T-cell (primary cell): ENCODE results near the gene PIGR. TPM values are rescaled to one million over a fixed set of nuclear protein-coding genes. Genes with fewer than 3 reads are reported as not detected.
A peak's percentile ranks its signal among the peaks of the same experiment; 100 is the strongest.

Experiments
- ATAC-seq, 4 experiments: fragments of 200-7000 bp in 3 of 4; fragments of 150-1000 bp in 1 of 4; cut with Tn5 transposase; replicated peaks in 1 of 4; 1 replicate in 3 of 4; 2 replicates in 1 of 4; pipeline ENCODE4 v1.10.0; 2021; ENCODE audit warnings: moderate library complexity in 3 of 4, mild to moderate bottlenecking in 2 of 4, moderate number of reproducible peaks in 1 of 4
- CTCF ChIA-PET, 2 donors: fragments of 300-600 bp; sonication (Branson Sonifier 250); formaldehyde crosslinking; loops; one replicate each; lab custom pipeline; 2022; ENCODE audit warnings: antibody characterized with exemption in 2 of 2; lab: Charles Lee
- POLR2A ChIA-PET, 2 donors: fragments of 300-600 bp; sonication (Branson Sonifier 250); formaldehyde crosslinking; loops; one replicate each; lab custom pipeline; 2022; ENCODE audit warnings: antibody characterized with exemption in 2 of 2; lab: Charles Lee
- DNase-seq, 35 experiments: peaks; one replicate each; pipeline versions ENCODE4 v3.0.0 to v3.0.0-alpha.2; 2013 to 2023
- H3K27ac ChIP-seq: one replicate; pipeline ENCODE4 v1.5.1; 2013; ENCODE audit warnings: low read length
- H3K27me3 ChIP-seq, 2 experiments: replicated peaks in 1 of 2; 1 replicate in 1 of 2; 2 replicates in 1 of 2; pipeline versions ENCODE4 v1.6.1 to v1.7.0; 2013; ENCODE audit warnings: low read length in 1 of 2, mixed read lengths in 1 of 2; ENCODE audit not compliant: control insufficient read depth in 2 of 2, insufficient read depth in 2 of 2; ENCODE audit errors: extremely low read depth in 1 of 2
- H3K36me3 ChIP-seq, 2 donors: 1 replicate in 1 of 2; 2 replicates in 1 of 2; pipeline versions ENCODE4 v1.6.1 to v1.7.0; 2013; ENCODE audit warnings: low read length in 1 of 2; ENCODE audit not compliant: control insufficient read depth in 2 of 2, insufficient read depth in 1 of 2; ENCODE audit errors: extremely low read depth in 1 of 2
- H3K4me1 ChIP-seq, 2 experiments: 1 replicate in 1 of 2; 2 replicates in 1 of 2; pipeline versions ENCODE4 v1.6.1 to v1.7.0; 2013; ENCODE audit warnings: low read length in 2 of 2, mixed read lengths in 1 of 2; ENCODE audit not compliant: insufficient read depth in 2 of 2, control insufficient read depth in 1 of 2; ENCODE audit errors: extremely low read depth in 1 of 2
- H3K4me3 ChIP-seq, 2 donors: 1 replicate in 1 of 2; 2 replicates in 1 of 2; pipeline versions ENCODE4 v1.5.1 to v1.7.0; 2013; ENCODE audit warnings: mild to moderate bottlenecking in 2 of 2, low read length in 1 of 2, moderate library complexity in 1 of 2; ENCODE audit not compliant: control insufficient read depth in 1 of 2; ENCODE audit errors: extremely low read depth in 1 of 2
- H3K9me3 ChIP-seq: 2 replicates; pipeline ENCODE4 v1.7.0; 2013
- H3K27ac Mint-ChIP-seq, 2 donors: one replicate each; pipeline ENCODE4 v1.8.0; 2020 to 2021; ENCODE audit warnings: mild to moderate bottlenecking in 2 of 2, mixed read lengths in 2 of 2
- H3K27me3 Mint-ChIP-seq, 2 donors: one replicate each; pipeline ENCODE4 v1.8.0; 2021 to 2022; ENCODE audit warnings: mixed read lengths in 2 of 2
- H3K36me3 Mint-ChIP-seq: one replicate; pipeline ENCODE4 v1.8.0; 2021; ENCODE audit warnings: mixed read lengths
- H3K4me1 Mint-ChIP-seq, 3 donors: one replicate each; pipeline ENCODE4 v1.8.0; 2020 to 2022; ENCODE audit warnings: mixed read lengths in 3 of 3, mild to moderate bottlenecking in 1 of 3
- H3K4me3 Mint-ChIP-seq, 3 donors: one replicate each; pipeline ENCODE4 v1.8.0; 2020 to 2022; ENCODE audit warnings: mild to moderate bottlenecking in 3 of 3, mixed read lengths in 3 of 3, moderate library complexity in 3 of 3
- H3K9me3 Mint-ChIP-seq, 3 donors: one replicate each; pipeline ENCODE4 v1.8.0; 2020 to 2022; ENCODE audit warnings: mixed read lengths in 3 of 3
- WGBS: methylation state at CpG from one replicate; pipeline ENCODE4 v1.1.5; 2013; ENCODE audit warnings: missing lambda C conversion rate; ENCODE audit not compliant: insufficient coverage; 5-methylcytosine and 5-hydroxymethylcytosine counted together
- total RNA-seq, 35 experiments: library from RNA in 6 of 35; stranded (reverse) in 6 of 35; fragments of 120-200 nt in 1 of 35; gene quantifications; one replicate each; pipeline versions ENCODE4 v1.2.1 to v1.2.4 and lab custom pipeline; 2013 to 2026

PIGR gene
- total RNA-seq, 5 donors from 2014 or later (not counting 1 experiment from before 2014, with no cell fraction given) = 2.7 to 6.7 (median 3.2) TPM; not detected in 2

- Mint-ChIP-seq H3K27ac (no peak overlapping the region), H3K27me3 (no peaks in the 10 kb centered on the region), H3K4me3 (no peak overlapping the region), H3K4me1 (peaks cover 31 to 43% (median 40%) of the 10 kb centered on the region in 3 donors), H3K9me3 (no peaks in the 10 kb centered on the region), H3K36me3 (no peaks in the 10 kb centered on the region)
- ATAC-seq (no peak), DNase-seq (no peak)
- Histone ChIP-seq H3K9me3 (no peaks in the 10 kb centered on the region), H3K36me3 (no peaks in the 10 kb centered on the region), H3K27ac (no peak overlapping the region), H3K27me3 (no peaks in the 10 kb centered on the region), H3K4me3 (no peak overlapping the region), H3K4me1 (peaks cover 6 to 21% of the 10 kb centered on the region in 2 experiments)
- POLR2A ChIA-PET = no interaction called here
- WGBS = 89% methylated on average over 3 of the region's 5 CpGs
- CTCF ChIA-PET = no interaction called here
Measured at GRCh38 chr1:206963119-206963712, 16.9 kb upstream of the PIGR start.

GRCh38 chr1:206962272-206962671 is 16.0 kb upstream of the PIGR start:
- H3K4me1 ChIP-seq = peaks cover under 1 to 12% of the 10 kb centered on the region in 2 experiments
- Mint-ChIP-seq H3K4me1 (peaks cover 22 to 33% (median 31%) of the 10 kb centered on the region in 3 donors), H3K27ac (no peak overlapping the region), H3K36me3 (no peaks in the 10 kb centered on the region), H3K4me3 (no peak overlapping the region), H3K27me3 (no peaks in the 10 kb centered on the region), H3K9me3 (no peaks in the 10 kb centered on the region)
- H3K9me3 ChIP-seq = no peaks in the 10 kb centered on the region
- H3K27ac ChIP-seq = no peak overlapping the region
- H3K4me3 ChIP-seq = no peak overlapping the region
- DNase-seq (peak in 1 of 35 experiments; percentile 8), ATAC-seq (peak in 3 of 4 experiments; percentile 71 to 84 (median 78))
- no peaks in the 10 kb centered on the region for H3K36me3 ChIP-seq
- CTCF ChIA-PET = interaction anchor here in 1 of 2 donors (1.3 kb wide), 1 partner anchor 20 kb away, joined by 6 read pairs; no protein-coding TSS in a partner anchor
- POLR2A ChIA-PET = interaction anchor here in 1 of 2 donors (0.6 kb wide), 1 partner anchor 50 kb away, joined by 3 read pairs; no protein-coding TSS in a partner anchor
- 48% methylated on average over 3 of the region's 7 CpGs for WGBS
- H3K27me3 ChIP-seq = no peaks in the 10 kb centered on the region

GRCh38 chr1:206961668-206962067 is 15.4 kb upstream of the PIGR start:
- H3K36me3 Mint-ChIP-seq = no peaks in the 10 kb centered on the region
- no peak overlapping the region for H3K4me3 Mint-ChIP-seq
- DNase-seq = no peak
- POLR2A ChIA-PET = interaction anchor here in 1 of 2 donors (0.6 kb wide), 1 partner anchor 51 kb away, joined by 3 read pairs; no protein-coding TSS in a partner anchor
- Histone ChIP-seq H3K9me3 (no peaks in the 10 kb centered on the region), H3K4me3 (no peak overlapping the region), H3K36me3 (no peaks in the 10 kb centered on the region), H3K27ac (no peak overlapping the region), H3K4me1 (peaks cover 0 to 6% of the 10 kb centered on the region in 2 experiments), H3K27me3 (no peaks in the 10 kb centered on the region)
- H3K9me3 Mint-ChIP-seq = no peaks in the 10 kb centered on the region
- WGBS = no CpG with 5 or more reads among the region's 3 CpGs
- H3K27me3 Mint-ChIP-seq = no peaks in the 10 kb centered on the region
- H3K4me1 Mint-ChIP-seq = peaks cover 16 to 27% (median 25%) of the 10 kb centered on the region in 3 donors
- no peak for ATAC-seq
- CTCF ChIA-PET = interaction anchor here (0.5 to 1.3 kb wide), 2 partner anchors 20 to 32 kb away, joined by 3 to 6 read pairs; no protein-coding TSS in a partner anchor
- no peak overlapping the region for H3K27ac Mint-ChIP-seq

GRCh38 chr1:206960676-206961386 is 14.6 kb upstream of the PIGR start:
- WGBS = 77% methylated on average over 4 of the region's 6 CpGs
- H3K27me3 Mint-ChIP-seq = no peaks in the 10 kb centered on the region
- no peak overlapping the region for H3K4me3 Mint-ChIP-seq
- CTCF ChIA-PET = no interaction called here
- H3K36me3 Mint-ChIP-seq = no peaks in the 10 kb centered on the region
- no peak for ATAC-seq
- Histone ChIP-seq H3K27ac (no peak overlapping the region), H3K4me3 (no peak overlapping the region), H3K36me3 (no peaks in the 10 kb centered on the region), H3K9me3 (no peaks in the 10 kb centered on the region), H3K27me3 (no peaks in the 10 kb centered on the region), H3K4me1 (peaks cover 0 to 6% of the 10 kb centered on the region in 2 experiments)
- DNase-seq = no peak
- H3K9me3 Mint-ChIP-seq = no peaks in the 10 kb centered on the region
- H3K4me1 Mint-ChIP-seq = peaks cover 14 to 24% (median 23%) of the 10 kb centered on the region in 3 donors
- POLR2A ChIA-PET = no interaction called here
- no peak overlapping the region for H3K27ac Mint-ChIP-seq

- H3K4me1 Mint-ChIP-seq = peaks cover 13 to 23% (median 21%) of the 10 kb centered on the region in 3 donors
- no peak for DNase-seq
- no peak overlapping the region for H3K4me3 Mint-ChIP-seq
- no peaks in the 10 kb centered on the region for H3K36me3 Mint-ChIP-seq
- no peaks in the 10 kb centered on the region for H3K9me3 Mint-ChIP-seq
- H3K27ac Mint-ChIP-seq = no peak overlapping the region
- POLR2A ChIA-PET = no interaction called here
- H3K27me3 Mint-ChIP-seq = no peaks in the 10 kb centered on the region
- H3K9me3 ChIP-seq = no peaks in the 10 kb centered on the region
- no peak overlapping the region for H3K4me3 ChIP-seq
- H3K27me3 ChIP-seq = no peaks in the 10 kb centered on the region
- ATAC-seq = no peak
- WGBS = 90% methylated on average over 2 of the region's 2 CpGs
- H3K4me1 ChIP-seq = peaks cover 0 to 6% of the 10 kb centered on the region in 2 experiments
- H3K27ac ChIP-seq = no peak overlapping the region
- no peaks in the 10 kb centered on the region for H3K36me3 ChIP-seq
- CTCF ChIA-PET = interaction anchor here (0.5 to 0.6 kb wide), 3 partner anchors 130 to 260 kb away, joined by 3 to 4 read pairs (median 3); no protein-coding TSS in a partner anchor
Measured at GRCh38 chr1:206958144-206958543, 11.9 kb upstream of the PIGR start.

GRCh38 chr1:206957639-206958038 is 11.4 kb upstream of the PIGR start:
- DNase-seq (no peak), ATAC-seq (no peak)
- Histone ChIP-seq H3K27me3 (no peaks in the 10 kb centered on the region), H3K4me1 (peaks cover 0 to 6% of the 10 kb centered on the region in 2 experiments), H3K9me3 (no peaks in the 10 kb centered on the region), H3K4me3 (no peak overlapping the region), H3K36me3 (no peaks in the 10 kb centered on the region), H3K27ac (no peak overlapping the region)
- Mint-ChIP-seq H3K27me3 (no peaks in the 10 kb centered on the region), H3K27ac (no peak overlapping the region), H3K4me3 (no peak overlapping the region), H3K4me1 (peaks cover 10 to 18% (median 16%) of the 10 kb centered on the region in 3 donors), H3K9me3 (no peaks in the 10 kb centered on the region), H3K36me3 (no peaks in the 10 kb centered on the region)
- WGBS = 94% methylated on average over 2 of the region's 5 CpGs
- POLR2A ChIA-PET = no interaction called here
- CTCF ChIA-PET = interaction anchor here (0.5 kb wide), 2 partner anchors 243 to 259 kb away, joined by 3 to 4 read pairs; no protein-coding TSS in a partner anchor
